ENCODE measurements around the gene PACRG.

The PACRG gene

DNA sequence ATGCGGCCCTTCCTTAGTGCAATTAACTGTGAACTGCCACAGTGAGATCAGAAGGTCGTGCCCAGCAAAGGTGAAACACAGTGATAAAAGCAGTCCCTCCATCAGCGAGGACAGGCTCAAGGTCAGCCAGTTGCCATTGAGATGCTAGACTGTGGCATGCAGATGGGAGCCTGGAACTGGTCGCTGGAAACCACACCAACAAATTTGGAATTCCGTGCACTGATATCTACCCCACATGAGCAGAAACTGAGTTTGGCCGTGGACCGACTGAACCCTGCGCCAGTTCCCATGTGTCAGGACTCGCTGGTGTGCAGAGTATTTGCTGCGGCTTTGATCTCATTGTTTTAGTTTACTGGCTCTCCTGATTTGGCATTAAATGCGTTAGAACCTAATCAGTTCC is 561.1 kb downstream of the PACRG start:
- H4K8ac ChIP-seq (ENCODE audit: low read depth, low read length), result no peak overlapping the region
- H3K23ac ChIP-seq (ENCODE audit: low read length), result no peak overlapping the region
- no peak overlapping the region for H3K56ac ChIP-seq (ENCODE audit: low read length)
- no peaks in the 10 kb centered on the region for H3K79me2 ChIP-seq (ENCODE audit: control insufficient read depth, insufficient read depth, low read length)
- H3K4me1 ChIP-seq (ENCODE audit: control insufficient read depth, low read depth, low read length), result no peaks in the 10 kb centered on the region
- no peak overlapping the region for H3K4me3 ChIP-seq (ENCODE audit: low read length)
- no peak overlapping the region for H2BK5ac ChIP-seq (ENCODE audit: low read length)
- H2BK15ac ChIP-seq (replicated peaks; ENCODE audit: low read depth), result no peak overlapping the region
- H3K79me1 ChIP-seq (ENCODE audit: low read length), result no peaks in the 10 kb centered on the region
- H3K36me3 ChIP-seq (ENCODE audit: control insufficient read depth, insufficient read depth, low read length), result no peaks in the 10 kb centered on the region
- no peak overlapping the region for H3K4ac ChIP-seq (ENCODE audit: low read depth, low read length)
- H3K18ac ChIP-seq (ENCODE audit: low read length), result no peak overlapping the region
- no peak overlapping the region for H3K9ac ChIP-seq (ENCODE audit: low read length)
- DNase-seq, result no peak
- no CpG with 5 or more reads among the region's 11 CpGs for WGBS (ENCODE audit: extremely low coverage, insufficient coverage, low lambda C conversion rate)
- H4K5ac ChIP-seq (ENCODE audit: low read length), result no peak overlapping the region
- H3K27me3 ChIP-seq (ENCODE audit: insufficient read depth, low read length, poor library complexity), result no peaks in the 10 kb centered on the region
- no peak overlapping the region for H2BK120ac ChIP-seq (ENCODE audit: low read depth, low read length)
- no peak overlapping the region for H2AK5ac ChIP-seq (ENCODE audit: low read length)
- H3K4me2 ChIP-seq (ENCODE audit: low read length), result no peak overlapping the region
- H3K27ac ChIP-seq (ENCODE audit: low read depth, low read length), result no peak overlapping the region

GRCh38 chr6:163289447-163289846 is 561.7 kb downstream of the PACRG start:
- Histone ChIP-seq H3K56ac (ENCODE audit: low read length) (no peak overlapping the region), H4K8ac (ENCODE audit: low read depth, low read length) (no peak overlapping the region), H3K4me3 (ENCODE audit: low read length) (no peak overlapping the region), H3K79me2 (ENCODE audit: control insufficient read depth, insufficient read depth, low read length) (no peaks in the 10 kb centered on the region), H2BK120ac (ENCODE audit: low read depth, low read length) (no peak overlapping the region), H3K4ac (ENCODE audit: low read depth, low read length) (no peak overlapping the region), H2BK5ac (ENCODE audit: low read length) (no peak overlapping the region), H3K9ac (ENCODE audit: low read length) (no peak overlapping the region), H3K4me1 (ENCODE audit: control insufficient read depth, low read depth, low read length) (no peaks in the 10 kb centered on the region), H3K27me3 (ENCODE audit: insufficient read depth, low read length, poor library complexity) (no peaks in the 10 kb centered on the region), H3K79me1 (ENCODE audit: low read length) (no peaks in the 10 kb centered on the region), H3K18ac (ENCODE audit: low read length) (no peak overlapping the region), H4K5ac (ENCODE audit: low read length) (no peak overlapping the region), H2AK5ac (ENCODE audit: low read length) (no peak overlapping the region), H3K27ac (ENCODE audit: low read depth, low read length) (no peak overlapping the region), H3K23ac (ENCODE audit: low read length) (no peak overlapping the region), H3K36me3 (ENCODE audit: control insufficient read depth, insufficient read depth, low read length) (no peaks in the 10 kb centered on the region), H3K4me2 (ENCODE audit: low read length) (no peak overlapping the region), H2BK15ac (replicated peaks; ENCODE audit: low read depth) (no peak overlapping the region)
- no CpG with 5 or more reads among the region's 4 CpGs for WGBS (ENCODE audit: extremely low coverage, insufficient coverage, low lambda C conversion rate)
- no peak for DNase-seq

GRCh38 chr6:163290545-163291274 is 562.9 kb downstream of the PACRG start:
- Histone ChIP-seq H3K4me2 (ENCODE audit: low read length) (no peak overlapping the region), H3K56ac (ENCODE audit: low read length) (no peak overlapping the region), H3K79me1 (ENCODE audit: low read length) (no peaks in the 10 kb centered on the region), H3K27me3 (ENCODE audit: insufficient read depth, low read length, poor library complexity) (no peaks in the 10 kb centered on the region), H2AK5ac (ENCODE audit: low read length) (no peak overlapping the region), H3K4ac (ENCODE audit: low read depth, low read length) (no peak overlapping the region), H3K18ac (ENCODE audit: low read length) (no peak overlapping the region), H3K27ac (ENCODE audit: low read depth, low read length) (no peak overlapping the region), H2BK5ac (ENCODE audit: low read length) (no peak overlapping the region), H3K4me1 (ENCODE audit: control insufficient read depth, low read depth, low read length) (no peaks in the 10 kb centered on the region), H4K5ac (ENCODE audit: low read length) (no peak overlapping the region), H4K8ac (ENCODE audit: low read depth, low read length) (no peak overlapping the region), H2BK120ac (ENCODE audit: low read depth, low read length) (no peak overlapping the region), H3K79me2 (ENCODE audit: control insufficient read depth, insufficient read depth, low read length) (no peaks in the 10 kb centered on the region), H3K9ac (ENCODE audit: low read length) (no peak overlapping the region), H3K4me3 (ENCODE audit: low read length) (no peak overlapping the region), H3K36me3 (ENCODE audit: control insufficient read depth, insufficient read depth, low read length) (no peaks in the 10 kb centered on the region), H2BK15ac (replicated peaks; ENCODE audit: low read depth) (no peak overlapping the region), H3K23ac (ENCODE audit: low read length) (no peak overlapping the region)
- no peak for DNase-seq
- WGBS (ENCODE audit: extremely low coverage, insufficient coverage, low lambda C conversion rate), result no CpG with 5 or more reads among the region's 22 CpGs

GRCh38 chr6:163291622-163292021 is 563.8 kb downstream of the PACRG start:
- DNase-seq, result no peak
- no peak overlapping the region for H3K9ac ChIP-seq (ENCODE audit: low read length)
- no peaks in the 10 kb centered on the region for H3K36me3 ChIP-seq (ENCODE audit: control insufficient read depth, insufficient read depth, low read length)
- no peaks in the 10 kb centered on the region for H3K27me3 ChIP-seq (ENCODE audit: insufficient read depth, low read length, poor library complexity)
- H3K79me1 ChIP-seq (ENCODE audit: low read length), result no peaks in the 10 kb centered on the region
- no peak overlapping the region for H3K18ac ChIP-seq (ENCODE audit: low read length)
- no peaks in the 10 kb centered on the region for H3K79me2 ChIP-seq (ENCODE audit: control insufficient read depth, insufficient read depth, low read length)
- H3K4me2 ChIP-seq (ENCODE audit: low read length), result no peak overlapping the region
- no peak overlapping the region for H2BK5ac ChIP-seq (ENCODE audit: low read length)
- H2AK5ac ChIP-seq (ENCODE audit: low read length), result no peak overlapping the region
- H3K27ac ChIP-seq (ENCODE audit: low read depth, low read length), result no peak overlapping the region
- H3K23ac ChIP-seq (ENCODE audit: low read length), result no peak overlapping the region
- H4K8ac ChIP-seq (ENCODE audit: low read depth, low read length), result no peak overlapping the region
- H4K5ac ChIP-seq (ENCODE audit: low read length), result no peak overlapping the region
- H2BK120ac ChIP-seq (ENCODE audit: low read depth, low read length), result no peak overlapping the region
- H3K56ac ChIP-seq (ENCODE audit: low read length), result no peak overlapping the region
- H3K4me3 ChIP-seq (ENCODE audit: low read length), result no peak overlapping the region
- H3K4ac ChIP-seq (ENCODE audit: low read depth, low read length), result no peak overlapping the region
- WGBS (ENCODE audit: extremely low coverage, insufficient coverage, low lambda C conversion rate), result no CpG with 5 or more reads among the region's 5 CpGs
- no peak overlapping the region for H2BK15ac ChIP-seq (replicated peaks; ENCODE audit: low read depth)
- H3K4me1 ChIP-seq (ENCODE audit: control insufficient read depth, low read depth, low read length), result no peaks in the 10 kb centered on the region

- Histone ChIP-seq H3K9ac (ENCODE audit: low read length) (no peak overlapping the region), H3K79me2 (ENCODE audit: control insufficient read depth, insufficient read depth, low read length) (no peaks in the 10 kb centered on the region), H4K8ac (ENCODE audit: low read depth, low read length) (no peak overlapping the region), H3K56ac (ENCODE audit: low read length) (no peak overlapping the region), H3K36me3 (ENCODE audit: control insufficient read depth, insufficient read depth, low read length) (no peaks in the 10 kb centered on the region), H2BK15ac (replicated peaks; ENCODE audit: low read depth) (no peak overlapping the region), H3K27me3 (ENCODE audit: insufficient read depth, low read length, poor library complexity) (no peaks in the 10 kb centered on the region), H3K27ac (ENCODE audit: low read depth, low read length) (no peak overlapping the region), H3K4me3 (ENCODE audit: low read length) (no peak overlapping the region), H3K79me1 (ENCODE audit: low read length) (no peaks in the 10 kb centered on the region), H3K18ac (ENCODE audit: low read length) (no peak overlapping the region), H2AK5ac (ENCODE audit: low read length) (no peak overlapping the region), H2BK5ac (ENCODE audit: low read length) (no peak overlapping the region), H3K4me2 (ENCODE audit: low read length) (no peak overlapping the region), H3K4me1 (ENCODE audit: control insufficient read depth, low read depth, low read length) (no peaks in the 10 kb centered on the region), H4K5ac (ENCODE audit: low read length) (no peak overlapping the region), H3K4ac (ENCODE audit: low read depth, low read length) (no peak overlapping the region), H3K23ac (ENCODE audit: low read length) (no peak overlapping the region), H2BK120ac (ENCODE audit: low read depth, low read length) (no peak overlapping the region)
- no peak for DNase-seq
- WGBS (ENCODE audit: extremely low coverage, insufficient coverage, low lambda C conversion rate), result no CpG with 5 or more reads among the region's 6 CpGs
Observed at GRCh38 chr6:163293286-163293685, 565.5 kb downstream of the PACRG start.

DNA sequence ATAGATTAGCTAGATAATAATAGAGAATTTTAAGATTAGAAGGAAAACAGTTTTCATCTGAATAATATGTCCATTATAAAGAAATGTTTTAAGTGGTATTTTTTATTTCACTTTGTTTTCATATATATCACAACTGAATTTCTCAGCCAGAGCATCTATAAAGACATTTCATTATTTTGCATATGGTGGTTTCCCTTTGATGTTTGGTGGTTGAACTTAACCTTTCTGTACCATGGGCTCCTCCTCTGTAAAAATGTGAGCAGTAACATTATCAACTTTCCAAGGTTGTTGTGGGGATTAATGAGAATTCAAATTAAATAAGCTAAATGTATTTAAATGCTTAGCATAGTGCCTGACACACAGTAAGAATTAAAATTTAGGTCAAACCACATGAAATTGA is 567.0 kb downstream of the PACRG start:
- H3K79me1 ChIP-seq (ENCODE audit: low read length), result no peaks in the 10 kb centered on the region
- no peak overlapping the region for H4K8ac ChIP-seq (ENCODE audit: low read depth, low read length)
- H3K4me1 ChIP-seq (ENCODE audit: control insufficient read depth, low read depth, low read length), result no peaks in the 10 kb centered on the region
- H3K56ac ChIP-seq (ENCODE audit: low read length), result no peak overlapping the region
- H3K36me3 ChIP-seq (ENCODE audit: control insufficient read depth, insufficient read depth, low read length), result no peaks in the 10 kb centered on the region
- no peaks in the 10 kb centered on the region for H3K27me3 ChIP-seq (ENCODE audit: insufficient read depth, low read length, poor library complexity)
- no peak for DNase-seq
- H2AK5ac ChIP-seq (ENCODE audit: low read length), result no peak overlapping the region
- no peak overlapping the region for H3K9ac ChIP-seq (ENCODE audit: low read length)
- H3K4me3 ChIP-seq (ENCODE audit: low read length), result no peak overlapping the region
- no peak overlapping the region for H2BK15ac ChIP-seq (replicated peaks; ENCODE audit: low read depth)
- H3K79me2 ChIP-seq (ENCODE audit: control insufficient read depth, insufficient read depth, low read length), result no peaks in the 10 kb centered on the region
- no peak overlapping the region for H3K18ac ChIP-seq (ENCODE audit: low read length)
- no peak overlapping the region for H2BK5ac ChIP-seq (ENCODE audit: low read length)
- H3K4ac ChIP-seq (ENCODE audit: low read depth, low read length), result no peak overlapping the region
- no peak overlapping the region for H3K23ac ChIP-seq (ENCODE audit: low read length)
- H4K5ac ChIP-seq (ENCODE audit: low read length), result no peak overlapping the region
- no peak overlapping the region for H2BK120ac ChIP-seq (ENCODE audit: low read depth, low read length)
- no peak overlapping the region for H3K4me2 ChIP-seq (ENCODE audit: low read length)
- no peak overlapping the region for H3K27ac ChIP-seq (ENCODE audit: low read depth, low read length)

Measured in mesendoderm (in vitro differentiated cells).